ENCODE results near the gene CELF2.

The CELF2 gene

GRCh38 chr10:11138314-11139033, 120.8 kb downstream of the CELF2 start:
- in situ Hi-C loops (cut with HindIII; ENCODE audit: low sequenced_read_pairs): no loop called here
- TF ChIP-seq CTCF (IDR thresholded peaks at IDR 0.05; ENCODE audit: low read depth, low read length): no peak
- no peak overlapping the region for H3K4me3 ChIP-seq (ENCODE audit: low read depth, low read length)
- DNase-seq (ENCODE audit: low read depth, low spot score): no peak

GRCh38 chr10:11140963-11141362, 123.3 kb downstream of the CELF2 start:
- in situ Hi-C loops (cut with HindIII; ENCODE audit: low sequenced_read_pairs): no loop called here
- H3K4me3 ChIP-seq (ENCODE audit: low read depth, low read length): no peak overlapping the region
- TF ChIP-seq CTCF (IDR thresholded peaks at IDR 0.05; ENCODE audit: low read depth, low read length): no peak
- DNase-seq (ENCODE audit: low read depth, low spot score): no peak

GRCh38 chr10:11141571-11142091, 124.0 kb downstream of the CELF2 start:
- no peak for TF ChIP-seq CTCF (IDR thresholded peaks at IDR 0.05; ENCODE audit: low read depth, low read length)
- H3K4me3 ChIP-seq (ENCODE audit: low read depth, low read length): no peak overlapping the region
- in situ Hi-C loops (cut with HindIII; ENCODE audit: low sequenced_read_pairs): no loop called here
- no peak for DNase-seq (ENCODE audit: low read depth, low spot score)

GRCh38 chr10:11142777-11143176, 125.1 kb downstream of the CELF2 start:
- DNase-seq (ENCODE audit: low read depth, low spot score): no peak
- no peak overlapping the region for H3K4me3 ChIP-seq (ENCODE audit: low read depth, low read length)
- no peak for TF ChIP-seq CTCF (IDR thresholded peaks at IDR 0.05; ENCODE audit: low read depth, low read length)
- in situ Hi-C loops (cut with HindIII; ENCODE audit: low sequenced_read_pairs): no loop called here

GRCh38 chr10:11143242-11143641, 125.6 kb downstream of the CELF2 start:
- no peak for DNase-seq (ENCODE audit: low read depth, low spot score)
- in situ Hi-C loops (cut with HindIII; ENCODE audit: low sequenced_read_pairs): no loop called here
- no peak overlapping the region for H3K4me3 ChIP-seq (ENCODE audit: low read depth, low read length)
- no peak for TF ChIP-seq CTCF (IDR thresholded peaks at IDR 0.05; ENCODE audit: low read depth, low read length)

- in situ Hi-C loops (cut with HindIII; ENCODE audit: low sequenced_read_pairs): no loop called here
- H3K4me3 ChIP-seq (ENCODE audit: low read depth, low read length): no peak overlapping the region
Measured at GRCh38 chr10:11144626-11145494, 127.2 kb downstream of the CELF2 start.

More at GRCh38 chr10:11144626-11145494, 127.2 kb downstream of the CELF2 start:
- no peak for DNase-seq (ENCODE audit: low read depth, low spot score)
- no peak for TF ChIP-seq CTCF (IDR thresholded peaks at IDR 0.05; ENCODE audit: low read depth, low read length)

Measured in astrocyte of the spinal cord (primary cell).